CD4-positive, alpha-beta T cell treated with Interferon alpha-2 for 1 hour (primary cell): ENCODE results near the gene CAMK2N2.
A peak's percentile ranks its signal among the peaks of the same experiment; 100 is the strongest.

Experiments
- DNase-seq, 2 donors: peaks; one replicate each; pipeline ENCODE4 v3.0.0-alpha.2; 2020 to 2022

CAMK2N2 gene

GRCh38 chr3:184261270-184261853, at the start of gene CAMK2N2:
Gene CAMK2N2, minus strand, starts transcription at chr3:184261553. Its CDS starts 268 bp downstream, at chr3:184261285.
- peak; percentile 26 to 73 for DNase-seq

GRCh38 chr3:184308744-184309143, 47.4 kb upstream of the CAMK2N2 start:
- no peak for DNase-seq

GRCh38 chr3:184307915-184308314, 46.6 kb upstream of the CAMK2N2 start:
- no peak for DNase-seq

GRCh38 chr3:184306341-184306972, 45.1 kb upstream of the CAMK2N2 start:
- no peak for DNase-seq

- DNase-seq: peak in 1 of 2 donors; percentile 25
Measured at GRCh38 chr3:184305577-184305976, 44.2 kb upstream of the CAMK2N2 start.

- DNase-seq: no peak
Measured at GRCh38 chr3:184300378-184300720, 39.0 kb upstream of the CAMK2N2 start.

- DNase-seq: no peak
Measured at GRCh38 chr3:184299488-184300377, 38.4 kb upstream of the CAMK2N2 start.

- DNase-seq: peak; percentile 98 to 99
Measured at GRCh38 chr3:184298759-184299487, 37.6 kb upstream of the CAMK2N2 start, which contains the start of gene PSMD2. Gene PSMD2, plus strand, starts transcription at chr3:184299241. Its CDS starts 26 bp downstream, at chr3:184299267.

GRCh38 chr3:184296616-184297015, 35.3 kb upstream of the CAMK2N2 start:
- no peak for DNase-seq

- no peak for DNase-seq
Measured at GRCh38 chr3:184295771-184296170, 34.4 kb upstream of the CAMK2N2 start.

GRCh38 chr3:184291738-184292445, 30.5 kb upstream of the CAMK2N2 start:
- no peak for DNase-seq

GRCh38 chr3:184291044-184291737, 29.8 kb upstream of the CAMK2N2 start:
- DNase-seq: no peak

GRCh38 chr3:184290331-184290730, 29.0 kb upstream of the CAMK2N2 start:
- DNase-seq: no peak

GRCh38 chr3:184289426-184289938, 28.1 kb upstream of the CAMK2N2 start:
- DNase-seq: peak; percentile 33 to 61

GRCh38 chr3:184284696-184285095, 23.3 kb upstream of the CAMK2N2 start:
- peak; percentile 10 to 32 for DNase-seq

- DNase-seq: no peak
Measured at GRCh38 chr3:184283681-184284080, 22.3 kb upstream of the CAMK2N2 start.

- DNase-seq: no peak
Measured at GRCh38 chr3:184282941-184283340, 21.6 kb upstream of the CAMK2N2 start.

- no peak for DNase-seq
Measured at GRCh38 chr3:184277366-184277765, 16.0 kb upstream of the CAMK2N2 start.

- no peak for DNase-seq
Measured at GRCh38 chr3:184275961-184276910, 14.9 kb upstream of the CAMK2N2 start, which contains the start of gene ECE2. Gene ECE2, plus strand, starts transcription at chr3:184276022. Its CDS starts 132 bp downstream, at chr3:184276154.

- DNase-seq: no peak
Measured at GRCh38 chr3:184275381-184275701, 14.0 kb upstream of the CAMK2N2 start.
